Osteocyte (in vitro differentiated cells): Measurements from ENCODE around the gene OCSTAMP. TPM values are rescaled to one million over a fixed set of nuclear protein-coding genes. Genes with fewer than 3 reads are reported as not detected.

Source experiments
- DNase-seq: peaks from one replicate; pipeline ENCODE4 v3.0.0; 2021; ENCODE audit warnings: mixed read lengths; ENCODE audit not compliant: unreplicated experiment; ENCODE audit errors: extremely low spot score
- H3K27ac Mint-ChIP-seq: one replicate; pipeline ENCODE4 v1.8.0; 2021; ENCODE audit warnings: mild to moderate bottlenecking, mixed read lengths; ENCODE audit not compliant: unreplicated experiment
- H3K27me3 Mint-ChIP-seq: one replicate; pipeline ENCODE4 v1.8.0; 2021; ENCODE audit warnings: mixed read lengths; ENCODE audit not compliant: unreplicated experiment
- H3K36me3 Mint-ChIP-seq: one replicate; pipeline ENCODE4 v1.8.0; 2021; ENCODE audit warnings: mixed read lengths; ENCODE audit not compliant: unreplicated experiment
- H3K4me1 Mint-ChIP-seq: one replicate; pipeline ENCODE4 v1.8.0; 2021; ENCODE audit warnings: mixed read lengths; ENCODE audit not compliant: unreplicated experiment
- H3K4me3 Mint-ChIP-seq: one replicate; pipeline ENCODE4 v1.8.0; 2021; ENCODE audit warnings: mild to moderate bottlenecking, moderate library complexity, mixed read lengths; ENCODE audit not compliant: unreplicated experiment
- H3K9me3 Mint-ChIP-seq: one replicate; pipeline ENCODE4 v1.8.0; 2021; ENCODE audit warnings: mixed read lengths; ENCODE audit not compliant: unreplicated experiment
- total RNA-seq: library from RNA; stranded (reverse); gene quantifications from 2 replicates; pipeline ENCODE4 v1.2.1, GENCODE V29; 2021
- TF ChIP-seq, protein P1 (sequence below): fragments of 200-600 bp; sonication (generic); IDR thresholded peaks from 2 replicates; pipeline ENCODE4 v1.5.0; 2021; ENCODE audit warnings: antibody characterized with exemption, mild to moderate bottlenecking, moderate library complexity

The OCSTAMP gene
- total RNA-seq, 1 donor from 2014 or later: not detected

DNA sequence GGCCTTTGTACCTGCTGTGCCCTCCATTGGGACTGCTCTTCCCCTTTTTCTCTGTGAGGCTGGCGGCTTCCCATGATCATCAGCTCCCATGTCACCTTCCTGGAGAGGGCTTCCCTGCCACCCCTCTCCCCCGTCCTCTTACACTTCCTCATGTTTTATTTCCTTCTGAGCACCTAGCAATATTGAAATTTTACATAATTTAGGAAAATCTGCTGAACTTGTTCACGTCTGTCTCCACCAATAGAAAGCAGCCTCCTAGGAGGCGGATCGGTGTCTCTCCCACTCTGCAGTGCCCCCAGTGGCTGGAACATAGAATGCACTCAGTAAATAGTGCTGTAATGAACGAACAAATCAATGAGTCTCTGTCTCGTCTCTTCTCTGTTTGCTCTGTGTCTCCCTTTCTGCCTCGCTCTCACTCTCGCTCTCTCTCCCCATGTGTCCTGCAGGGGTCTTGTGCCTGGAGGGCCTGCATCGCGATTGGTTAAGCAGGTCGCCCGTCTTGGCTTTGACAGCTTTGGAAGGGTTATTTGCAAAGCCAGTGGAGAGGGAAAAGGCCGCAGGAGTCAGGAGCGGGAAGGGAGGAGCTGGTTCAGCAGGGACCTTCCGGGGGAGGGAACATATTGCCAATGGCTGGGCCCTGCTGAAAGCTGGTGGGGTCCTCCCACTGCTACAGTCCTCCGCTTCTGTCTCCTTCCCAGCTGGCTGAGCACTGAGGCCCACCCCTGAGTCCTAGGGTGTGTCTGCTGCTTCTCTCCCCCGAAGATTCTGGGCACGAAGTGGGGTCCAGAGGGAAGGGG lies 12.1 kb upstream of the OCSTAMP start:
- Mint-ChIP-seq H3K4me3 (no peak overlapping the region), H3K27me3 (peaks cover 6% of the 10 kb centered on the region), H3K9me3 (no peaks in the 10 kb centered on the region), H3K36me3 (no peaks in the 10 kb centered on the region), H3K4me1 (peaks cover 12% of the 10 kb centered on the region), H3K27ac (no peak overlapping the region)
- DNase-seq: no peak
- TF ChIP-seq, protein P1, sequence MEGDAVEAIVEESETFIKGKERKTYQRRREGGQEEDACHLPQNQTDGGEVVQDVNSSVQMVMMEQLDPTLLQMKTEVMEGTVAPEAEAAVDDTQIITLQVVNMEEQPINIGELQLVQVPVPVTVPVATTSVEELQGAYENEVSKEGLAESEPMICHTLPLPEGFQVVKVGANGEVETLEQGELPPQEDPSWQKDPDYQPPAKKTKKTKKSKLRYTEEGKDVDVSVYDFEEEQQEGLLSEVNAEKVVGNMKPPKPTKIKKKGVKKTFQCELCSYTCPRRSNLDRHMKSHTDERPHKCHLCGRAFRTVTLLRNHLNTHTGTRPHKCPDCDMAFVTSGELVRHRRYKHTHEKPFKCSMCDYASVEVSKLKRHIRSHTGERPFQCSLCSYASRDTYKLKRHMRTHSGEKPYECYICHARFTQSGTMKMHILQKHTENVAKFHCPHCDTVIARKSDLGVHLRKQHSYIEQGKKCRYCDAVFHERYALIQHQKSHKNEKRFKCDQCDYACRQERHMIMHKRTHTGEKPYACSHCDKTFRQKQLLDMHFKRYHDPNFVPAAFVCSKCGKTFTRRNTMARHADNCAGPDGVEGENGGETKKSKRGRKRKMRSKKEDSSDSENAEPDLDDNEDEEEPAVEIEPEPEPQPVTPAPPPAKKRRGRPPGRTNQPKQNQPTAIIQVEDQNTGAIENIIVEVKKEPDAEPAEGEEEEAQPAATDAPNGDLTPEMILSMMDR: peak; percentile 77

DNA sequence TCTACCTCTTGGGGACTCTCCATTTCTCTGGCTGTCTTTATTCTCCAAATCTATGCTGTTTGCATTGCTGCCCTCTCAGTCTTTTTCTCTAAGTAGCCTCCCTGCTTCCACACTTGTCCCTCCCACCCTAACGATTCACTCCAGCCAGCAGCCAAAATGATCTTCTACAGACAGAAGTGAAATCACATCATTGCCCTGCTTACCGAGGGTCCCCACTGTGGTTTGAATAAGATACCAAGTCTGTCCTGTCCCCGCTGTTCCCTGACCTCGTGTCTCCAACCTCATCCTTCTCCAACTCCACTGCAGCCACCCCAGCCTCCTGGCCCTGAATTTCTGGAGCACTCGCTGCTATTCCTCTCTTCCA lies 11.5 kb upstream of the OCSTAMP start:
- H3K9me3 Mint-ChIP-seq: no peaks in the 10 kb centered on the region
- no peaks in the 10 kb centered on the region for H3K36me3 Mint-ChIP-seq
- H3K27me3 Mint-ChIP-seq: peaks cover 4% of the 10 kb centered on the region
- TF ChIP-seq, protein P1: no peak
- no peak overlapping the region for H3K27ac Mint-ChIP-seq
- peaks cover 12% of the 10 kb centered on the region for H3K4me1 Mint-ChIP-seq
- DNase-seq: no peak
- H3K4me3 Mint-ChIP-seq: no peak overlapping the region

DNA sequence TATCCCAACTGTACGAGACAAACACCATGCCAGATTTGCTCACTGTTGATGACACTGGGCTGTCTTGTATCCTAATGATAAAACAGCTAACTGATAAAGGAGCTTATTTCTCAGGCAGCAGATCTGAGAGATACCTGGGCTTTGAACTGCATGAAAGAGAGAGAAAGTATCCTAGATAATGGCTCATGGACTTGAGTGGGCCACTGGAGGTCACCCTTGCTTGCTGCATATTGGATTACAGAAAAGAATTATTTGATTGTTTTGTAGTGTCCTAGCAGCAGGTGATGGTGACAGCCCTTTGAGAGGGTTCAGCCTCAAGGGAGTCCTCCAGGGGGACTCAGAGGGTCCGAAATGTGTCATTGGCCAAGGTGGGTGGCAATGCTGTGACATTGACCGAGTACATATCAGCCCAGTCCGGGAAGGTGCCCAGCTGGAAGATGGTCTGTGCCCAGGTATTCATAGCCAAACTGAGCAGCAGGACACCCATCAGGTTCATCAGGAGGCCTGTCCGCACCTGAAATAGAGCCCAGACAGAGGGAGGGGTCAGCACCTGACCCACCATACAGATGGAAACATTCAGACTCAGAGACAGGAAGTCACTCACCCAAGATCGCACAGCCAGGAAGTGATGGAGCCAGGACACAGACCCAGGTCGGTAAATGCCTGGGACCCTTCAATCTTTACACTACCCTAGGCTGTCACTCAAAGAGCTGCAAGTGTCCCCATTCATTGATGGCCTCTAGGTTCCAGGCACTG lies 9.4 kb upstream of the OCSTAMP start:
- Mint-ChIP-seq H3K27ac (no peak overlapping the region), H3K4me1 (peaks cover 12% of the 10 kb centered on the region), H3K9me3 (no peaks in the 10 kb centered on the region), H3K4me3 (no peak overlapping the region), H3K36me3 (no peaks in the 10 kb centered on the region), H3K27me3 (no peaks in the 10 kb centered on the region)
- DNase-seq: no peak
- TF ChIP-seq, protein P1: no peak

DNA sequence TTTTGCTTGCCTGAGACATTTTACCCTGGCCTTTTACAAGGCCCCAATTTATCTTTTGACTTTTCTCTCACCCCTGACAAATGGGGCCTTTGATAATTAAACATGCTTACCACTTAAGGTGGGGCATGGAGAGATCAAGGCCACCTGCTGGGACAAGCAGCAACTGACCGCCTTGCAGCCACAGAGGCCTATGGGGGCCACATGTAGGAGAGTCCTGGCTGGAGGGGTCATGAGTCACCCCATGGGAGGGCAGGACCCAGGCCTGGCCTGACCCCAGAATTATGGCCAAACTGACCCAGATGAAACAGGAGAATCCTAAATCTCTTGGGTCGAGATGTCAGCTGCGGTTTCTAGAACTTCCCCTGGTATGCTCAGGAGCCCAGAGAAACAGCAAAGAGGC lies 8.5 kb upstream of the OCSTAMP start:
- Mint-ChIP-seq H3K4me1 (peaks cover 12% of the 10 kb centered on the region), H3K4me3 (no peak overlapping the region), H3K27ac (no peak overlapping the region), H3K36me3 (no peaks in the 10 kb centered on the region), H3K9me3 (no peaks in the 10 kb centered on the region), H3K27me3 (no peaks in the 10 kb centered on the region)
- TF ChIP-seq, protein P1: no peak
- no peak for DNase-seq

DNA sequence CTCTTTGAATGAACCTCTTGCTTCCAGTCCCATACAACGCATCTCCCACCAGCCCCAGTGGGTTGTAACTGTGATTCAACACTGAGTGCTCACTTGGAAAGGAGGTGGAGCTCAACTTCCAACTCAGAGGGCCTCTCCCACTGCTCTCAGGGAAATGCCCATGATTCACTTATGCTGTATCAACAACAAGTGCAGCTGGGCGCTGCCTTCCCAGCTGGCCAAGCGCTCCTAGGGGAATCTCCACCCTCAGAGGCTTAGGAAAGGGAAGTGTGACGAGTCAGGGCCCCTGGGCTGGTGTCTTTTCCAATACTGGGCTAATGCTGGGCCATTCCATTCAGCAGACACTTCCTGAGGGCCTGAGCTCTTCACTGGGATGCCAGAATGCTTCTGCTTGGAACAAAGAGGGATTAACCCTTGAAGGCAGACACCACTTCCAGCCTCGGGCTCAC lies 8.1 kb upstream of the OCSTAMP start:
- Mint-ChIP-seq H3K4me1 (peaks cover 12% of the 10 kb centered on the region), H3K27me3 (no peaks in the 10 kb centered on the region), H3K4me3 (no peak overlapping the region), H3K27ac (peak overlapping the region; percentile 31), H3K9me3 (no peaks in the 10 kb centered on the region), H3K36me3 (no peaks in the 10 kb centered on the region)
- TF ChIP-seq, protein P1: no peak
- DNase-seq: no peak
